HG02623 (cell line): ENCODE results near the gene RSU1.

ENCODE experiments used
- ATAC-seq: cut with Tn5 transposase; IDR thresholded peaks from one replicate; pipeline ENCODE4 v1.9.1; 2021; ENCODE audit warnings: moderate library complexity; ENCODE audit not compliant: unreplicated experiment

Gene RSU1

GRCh38 chr10:16745061-16745460 lies 72.2 kb downstream of the RSU1 start:
- no peak for ATAC-seq

- ATAC-seq = no peak
Observed at GRCh38 chr10:16742165-16742960, 74.9 kb downstream of the RSU1 start.

- ATAC-seq = no peak
Observed at GRCh38 chr10:16741540-16741939, 75.7 kb downstream of the RSU1 start.

- ATAC-seq = no peak
Observed at GRCh38 chr10:16737420-16737819, 79.8 kb downstream of the RSU1 start.

GRCh38 chr10:16735671-16736070 lies 81.6 kb downstream of the RSU1 start:
- no peak for ATAC-seq

GRCh38 chr10:16732376-16732775 lies 84.8 kb downstream of the RSU1 start:
- no peak for ATAC-seq

GRCh38 chr10:16728266-16728665 lies 89.0 kb downstream of the RSU1 start:
- ATAC-seq = no peak

GRCh38 chr10:16727666-16728065 lies 89.6 kb downstream of the RSU1 start:
- ATAC-seq = no peak

- ATAC-seq = no peak
Observed at GRCh38 chr10:16724509-16724908, 92.7 kb downstream of the RSU1 start.

- no peak for ATAC-seq
Observed at GRCh38 chr10:16720812-16721211, 96.4 kb downstream of the RSU1 start.

- ATAC-seq = no peak
Observed at GRCh38 chr10:16717622-16718395, 99.4 kb downstream of the RSU1 start.

- ATAC-seq = no peak
Observed at GRCh38 chr10:16716051-16716450, 101.2 kb downstream of the RSU1 start.

- ATAC-seq = no peak
Observed at GRCh38 chr10:16713290-16713689, 103.9 kb downstream of the RSU1 start.

GRCh38 chr10:16712883-16713282 lies 104.3 kb downstream of the RSU1 start:
- no peak for ATAC-seq

GRCh38 chr10:16700331-16700730 lies 116.9 kb downstream of the RSU1 start:
- ATAC-seq = no peak

- no peak for ATAC-seq
Observed at GRCh38 chr10:16699435-16700057, 117.7 kb downstream of the RSU1 start.

GRCh38 chr10:16698461-16698860 lies 118.8 kb downstream of the RSU1 start:
- no peak for ATAC-seq

- ATAC-seq = no peak
Observed at GRCh38 chr10:16690417-16690816, 126.8 kb downstream of the RSU1 start.

- no peak for ATAC-seq
Observed at GRCh38 chr10:16689696-16690095, 127.5 kb downstream of the RSU1 start.

GRCh38 chr10:16689227-16689626 lies 128.0 kb downstream of the RSU1 start:
- ATAC-seq = no peak

GRCh38 chr10:16686054-16686902 lies 130.9 kb downstream of the RSU1 start:
- ATAC-seq = no peak
